ENCODE data around the gene MAP3K7CL. TPM values are rescaled to one million over a fixed set of nuclear protein-coding genes. Genes with fewer than 3 reads are reported as not detected.

Gene MAP3K7CL
- total RNA-seq, 1 experiment from 2014 or later, result 5.3 TPM

DNA sequence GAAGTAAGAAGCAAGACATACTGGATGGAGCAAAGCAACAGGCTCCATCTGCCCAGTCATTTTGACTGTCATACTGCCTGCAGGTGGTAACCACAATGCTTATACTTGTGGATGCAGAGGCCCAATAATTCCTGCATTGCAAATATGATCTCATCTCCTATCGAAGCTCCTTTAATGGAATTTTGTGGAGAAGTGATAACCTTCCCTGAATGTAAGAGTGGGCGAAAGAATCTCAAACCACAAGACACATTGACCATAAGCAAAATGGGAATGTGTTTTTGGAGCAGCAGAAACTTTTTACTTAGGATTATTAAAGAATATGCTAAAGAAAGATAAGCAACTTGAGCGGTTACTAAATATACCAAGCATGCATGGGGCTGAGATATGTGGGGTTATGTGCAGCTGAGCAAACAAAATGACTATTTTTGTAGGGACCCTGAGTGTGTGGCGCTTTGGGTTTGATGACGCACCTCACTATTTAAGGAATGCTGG is 90.9 kb downstream of the MAP3K7CL start:
- Histone ChIP-seq H3K4me3 (no peak overlapping the region), H3K27me3 (replicated peaks) (no peaks in the 10 kb centered on the region), H3K4me1 (replicated peaks) (peaks cover 57% of the 10 kb centered on the region), H3K9me3 (replicated peaks) (no peaks in the 10 kb centered on the region), H3K27ac (peak overlapping the region; percentile 87), H3K36me3 (no peaks in the 10 kb centered on the region)
- DNase-seq (ENCODE audit: low read depth in 1 of 2, low spot score in 2 of 2), result peak; percentile 73 to 88

DNA sequence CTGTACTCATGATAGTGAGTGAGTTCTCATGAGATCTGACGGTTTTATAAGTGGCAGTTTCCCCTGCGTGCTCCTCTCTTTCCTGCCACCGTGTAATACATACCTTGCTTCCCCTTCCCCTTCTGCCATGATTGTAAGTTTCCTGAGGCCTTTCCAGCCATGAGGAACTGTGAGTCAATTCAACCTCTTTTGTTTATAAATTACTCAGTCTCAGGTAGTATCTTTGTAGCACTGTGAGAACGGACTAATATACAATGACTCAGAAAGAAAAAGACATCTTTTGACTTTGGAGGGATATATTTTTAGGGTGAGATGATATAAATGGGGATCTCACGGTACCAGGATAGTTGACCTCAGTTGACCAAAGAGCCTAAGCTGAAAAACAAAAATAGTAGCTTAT is 93.6 kb downstream of the MAP3K7CL start:
- no peak for DNase-seq (ENCODE audit: low read depth in 1 of 2, low spot score in 2 of 2)
- Histone ChIP-seq H3K9me3 (replicated peaks) (no peaks in the 10 kb centered on the region), H3K27me3 (replicated peaks) (no peaks in the 10 kb centered on the region), H3K27ac (no peak overlapping the region), H3K4me3 (no peak overlapping the region), H3K36me3 (no peaks in the 10 kb centered on the region), H3K4me1 (replicated peaks) (peaks cover 37% of the 10 kb centered on the region)

Other genes with a start within 250 kb of the MAP3K7CL start
- gene LTN1, start 137.8 kb upstream of the MAP3K7CL start, total RNA-seq (2014; rRNA removed; shearing (Covaris generic)), result 23.5 and 31.0 TPM in 2 replicates
- 20.0 and 24.4 TPM in 2 replicates for gene RWDD2B, start 111.3 kb upstream of the MAP3K7CL start, total RNA-seq (2014; rRNA removed; shearing (Covaris generic))
- 54.1 and 62.1 TPM in 2 replicates for gene USP16, start 106.0 kb upstream of the MAP3K7CL start, total RNA-seq (2014; rRNA removed; shearing (Covaris generic))
- 330 and 390 TPM in 2 replicates for gene CCT8, start 57.0 kb upstream of the MAP3K7CL start, total RNA-seq (2014; rRNA removed; shearing (Covaris generic))
- gene BACH1, start 168.3 kb downstream of the MAP3K7CL start, total RNA-seq (2014; rRNA removed; shearing (Covaris generic)), result 46.0 and 47.3 TPM in 2 replicates

Measured in SJSA1 (cell line).